Gastroesophageal sphincter (tissue), 3 donors: ENCODE measurements around the gene GOLGA7B.

Experiments
- CTCF ChIP-seq, 4 experiments: fragments of 200-600 bp in 2 of 4; fragments of 450-650 bp in 2 of 4; sonication (generic) in 1 of 4; IDR thresholded peaks; one replicate each; pipeline ENCODE4 v1.5.1; 2017 to 2019; ENCODE audit warnings: antibody characterized with exemption in 4 of 4, mild to moderate bottlenecking in 2 of 4, moderate library complexity in 2 of 4
- POLR2A ChIP-seq, 2 donors: fragments of 450-650 bp; IDR thresholded peaks; one replicate each; pipeline ENCODE4 v1.6.1; 2017; ENCODE audit warnings: antibody characterized with exemption in 2 of 2, mild to moderate bottlenecking in 2 of 2, moderate library complexity in 1 of 2
- POLR2AphosphoS5 ChIP-seq: sonication (generic); formaldehyde crosslinking; IDR thresholded peaks from one replicate; pipeline ENCODE4 v1.6.1; 2017; ENCODE audit warnings: antibody characterized with exemption

- TF ChIP-seq CTCF (IDR thresholded peaks at IDR 0.05), result no peak
- TF ChIP-seq POLR2AphosphoS5, result no peak
- TF ChIP-seq POLR2A (IDR thresholded peaks at IDR 0.05), result no peak
Measured at GRCh38 chr10:97868134-97868685, 18.6 kb downstream of the GOLGA7B start.
